Brain microvascular endothelial cell (primary cell): ENCODE results near the gene ERBB4.

ENCODE experiments used
- DNase-seq: peaks from one replicate; pipeline ENCODE4 v3.0.0-alpha.2; 2020
- H3K27ac ChIP-seq: fragments of 250-450 bp; sonication (Bioruptor Pico); 2 replicates; pipeline ENCODE4 v1.5.1; 2020; ENCODE audit warnings: mild to moderate bottlenecking, moderate library complexity
- H3K27me3 ChIP-seq: fragments of 250-450 bp; sonication (Bioruptor Pico); replicated peaks from 2 replicates; pipeline ENCODE4 v1.5.1; 2020; ENCODE audit warnings: mild to moderate bottlenecking
- H3K36me3 ChIP-seq: fragments of 250-450 bp; sonication (Bioruptor Pico); replicated peaks from 2 replicates; pipeline ENCODE4 v1.5.1; 2020; ENCODE audit warnings: mild to moderate bottlenecking
- H3K4me3 ChIP-seq: 2 replicates; pipeline ENCODE4 v1.5.1; 2011; ENCODE audit warnings: low read depth, mild to moderate bottlenecking, control low read depth, low read length, moderate library complexity
- CTCF ChIP-seq: IDR thresholded peaks from 2 replicates; pipeline ENCODE4 v1.5.1; 2011; ENCODE audit warnings: low read depth, mild to moderate bottlenecking, moderate library complexity, low read length, control low read depth, inconsistent platforms; ENCODE audit errors: missing control alignments
- in situ Hi-C: cut with HindIII; loops from 2 replicates; pipeline ENCODE4 v1.10.0; 2017; ENCODE audit warnings: low sequenced_read_pairs, low pct_ligation_motif_present

ERBB4 gene

DNA sequence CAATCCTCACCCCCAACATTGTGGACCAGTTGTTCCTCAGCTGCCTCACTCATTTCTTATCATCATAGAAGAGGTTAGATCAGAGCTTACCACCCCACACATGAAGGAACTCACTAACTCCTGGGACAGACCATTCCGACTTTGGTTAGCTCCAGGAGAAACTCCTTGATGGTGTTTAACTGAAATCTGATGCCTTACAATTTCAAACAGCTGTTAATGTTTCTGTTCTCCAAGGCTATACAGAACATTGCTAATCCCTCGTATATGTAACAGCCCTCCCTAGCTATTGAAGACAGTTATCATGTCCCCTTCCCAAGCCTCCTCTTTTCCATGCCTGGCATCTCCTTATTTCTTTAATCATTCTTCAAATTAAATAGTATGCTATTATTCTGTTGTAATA lies 14.8 kb downstream of the ERBB4 start:
- no peak for TF ChIP-seq CTCF
- no peaks in the 10 kb centered on the region for H3K36me3 ChIP-seq
- in situ Hi-C loops = no loop called here
- H3K27ac ChIP-seq = no peak overlapping the region
- no peak for DNase-seq
- no peak overlapping the region for H3K4me3 ChIP-seq
- H3K27me3 ChIP-seq = no peaks in the 10 kb centered on the region

GRCh38 chr2:212520340-212520739 lies 18.3 kb downstream of the ERBB4 start:
- no peaks in the 10 kb centered on the region for H3K27me3 ChIP-seq
- DNase-seq = peak; percentile 20
- H3K27ac ChIP-seq = no peak overlapping the region
- in situ Hi-C loops = no loop called here
- peak; percentile 46 for TF ChIP-seq CTCF
- no peaks in the 10 kb centered on the region for H3K36me3 ChIP-seq
- no peak overlapping the region for H3K4me3 ChIP-seq

- DNase-seq = no peak
- in situ Hi-C loops = no loop called here
- H3K36me3 ChIP-seq = no peaks in the 10 kb centered on the region
- no peaks in the 10 kb centered on the region for H3K27me3 ChIP-seq
- H3K27ac ChIP-seq = no peak overlapping the region
- no peak overlapping the region for H3K4me3 ChIP-seq
- TF ChIP-seq CTCF = no peak
Measured at GRCh38 chr2:212517693-212518092, 20.9 kb downstream of the ERBB4 start.

- Histone ChIP-seq H3K4me3 (no peak overlapping the region), H3K27ac (no peak overlapping the region), H3K36me3 (no peaks in the 10 kb centered on the region), H3K27me3 (no peaks in the 10 kb centered on the region)
- no peak for DNase-seq
- TF ChIP-seq CTCF = no peak
- in situ Hi-C loops = no loop called here
Measured at GRCh38 chr2:212505586-212505985, 33.0 kb downstream of the ERBB4 start.

GRCh38 chr2:212495046-212495445 lies 43.6 kb downstream of the ERBB4 start:
- Histone ChIP-seq H3K36me3 (no peaks in the 10 kb centered on the region), H3K27ac (no peak overlapping the region), H3K4me3 (no peak overlapping the region), H3K27me3 (no peaks in the 10 kb centered on the region)
- TF ChIP-seq CTCF = no peak
- in situ Hi-C loops = no loop called here
- no peak for DNase-seq

DNA sequence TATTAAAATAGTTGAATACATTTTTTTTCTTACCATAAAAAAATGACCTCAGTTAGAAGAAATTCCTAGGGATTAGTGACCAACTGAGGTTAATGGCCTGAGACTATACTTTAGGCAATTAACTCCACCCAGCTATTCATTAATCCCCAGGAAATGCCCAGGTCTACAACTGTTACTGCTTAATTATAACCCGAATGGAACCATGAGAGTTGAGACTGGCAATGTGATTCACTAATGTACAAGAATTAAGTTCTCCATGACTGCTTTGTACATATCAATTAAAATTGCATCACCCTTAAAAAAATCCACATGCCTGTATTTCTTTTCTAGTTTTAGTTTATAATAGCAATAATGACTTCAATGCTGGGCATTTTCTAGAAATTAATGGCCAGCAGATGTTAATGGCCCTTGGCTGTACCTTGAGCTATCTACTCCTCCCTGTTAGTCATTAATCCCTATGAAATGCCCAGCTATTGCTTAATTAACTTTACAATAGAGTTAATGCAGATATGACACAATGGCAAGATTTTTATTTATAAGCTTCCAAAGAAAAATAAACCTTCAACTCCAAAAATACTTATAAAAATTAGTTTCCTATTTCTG lies 44.1 kb downstream of the ERBB4 start:
- in situ Hi-C loops = no loop called here
- Histone ChIP-seq H3K27me3 (no peaks in the 10 kb centered on the region), H3K36me3 (no peaks in the 10 kb centered on the region), H3K27ac (no peak overlapping the region), H3K4me3 (no peak overlapping the region)
- TF ChIP-seq CTCF = no peak
- no peak for DNase-seq
